CD4-positive, alpha-beta T cell (primary cell): ENCODE data around the gene CHCHD1. TPM values are rescaled to one million over a fixed set of nuclear protein-coding genes. Genes with fewer than 3 reads are reported as not detected.

Experiments
- ATAC-seq: fragments of 200-7000 bp; cut with Tn5 transposase; one replicate; pipeline ENCODE4 v1.10.0; 2022; ENCODE audit warnings: mild to moderate bottlenecking; ENCODE audit not compliant: poor library complexity
- CTCF ChIA-PET: fragments of 350-600 bp; sonication (Branson Sonifier 250); formaldehyde crosslinking; loops from one replicate; lab custom pipeline; 2021; ENCODE audit warnings: antibody characterized with exemption, inconsistent platforms; lab: Charles Lee
- POLR2A ChIA-PET: fragments of 350-600 bp; sonication (Branson Sonifier 250); formaldehyde crosslinking; loops from one replicate; lab custom pipeline; 2021; ENCODE audit warnings: antibody characterized with exemption, inconsistent platforms; lab: Charles Lee
- DNase-seq, 14 experiments: peaks; one replicate each; pipeline ENCODE4 v3.0.0-alpha.2; 2013 to 2020; ENCODE audit warnings: mixed read lengths in 2 of 14
- H3K27ac ChIP-seq, 2 donors: one replicate each; pipeline versions ENCODE4 v1.5.1 to v1.7.0; 2013; ENCODE audit warnings: low read length in 2 of 2, low read depth in 1 of 2, mild to moderate bottlenecking in 1 of 2
- H3K27me3 ChIP-seq, 2 experiments: 1 replicate in 1 of 2; 2 replicates in 1 of 2; pipeline versions ENCODE4 v1.6.1 to v1.7.0; 2013; ENCODE audit warnings: low read length in 2 of 2, control low read depth in 1 of 2, mild to moderate bottlenecking in 1 of 2, moderate library complexity in 1 of 2; ENCODE audit not compliant: insufficient read depth in 2 of 2, control insufficient read depth in 1 of 2
- H3K36me3 ChIP-seq: one replicate; pipeline ENCODE4 v1.6.1; 2013; ENCODE audit warnings: low read length, control low read depth; ENCODE audit not compliant: insufficient read depth
- H3K4me1 ChIP-seq: one replicate; pipeline ENCODE4 v1.6.1; 2013; ENCODE audit warnings: low read length, control low read depth; ENCODE audit not compliant: insufficient read depth
- H3K4me3 ChIP-seq: one replicate; pipeline ENCODE4 v1.5.1; 2013; ENCODE audit warnings: mild to moderate bottlenecking, low read length, moderate library complexity
- H3K9me3 ChIP-seq, 2 experiments: 1 replicate in 1 of 2; 2 replicates in 1 of 2; pipeline versions ENCODE4 v1.6.1 to v1.7.0; 2013; ENCODE audit warnings: low read length in 2 of 2, mild to moderate bottlenecking in 2 of 2, control low read depth in 1 of 2, moderate library complexity in 1 of 2; ENCODE audit not compliant: control insufficient read depth in 1 of 2, insufficient read depth in 1 of 2
- H3K27ac Mint-ChIP-seq: one replicate; pipeline ENCODE4 v1.8.0; 2020; ENCODE audit warnings: mixed read lengths
- H3K27me3 Mint-ChIP-seq: one replicate; pipeline ENCODE4 v1.8.0; 2021; ENCODE audit warnings: mixed read lengths
- H3K36me3 Mint-ChIP-seq: one replicate; pipeline ENCODE4 v1.8.0; 2021; ENCODE audit warnings: low read depth, mixed read lengths
- H3K4me1 Mint-ChIP-seq: one replicate; pipeline ENCODE4 v1.8.0; 2021; ENCODE audit warnings: low read depth, mixed read lengths
- H3K4me3 Mint-ChIP-seq: one replicate; pipeline ENCODE4 v1.8.0; 2020; ENCODE audit warnings: mild to moderate bottlenecking, mixed read lengths
- H3K9me3 Mint-ChIP-seq: one replicate; pipeline ENCODE4 v1.8.0; 2020; ENCODE audit warnings: mixed read lengths
- CTCF ChIP-seq: fragments of 200-600 bp; IDR thresholded peaks from one replicate; pipeline ENCODE4 v1.8.0; 2022; ENCODE audit warnings: antibody characterized with exemption, mild to moderate bottlenecking
- intact Hi-C, 2 experiments: fragments of 100-400 bp; cut with DNase I in 1 of 2; cut with micrococcal nuclease in 1 of 2; formaldehyde crosslinking; loops; one replicate each; pipeline versions ENCODE4 v1.15.1 to v1.9.0; 2023 to 2025; cut with DNase I, micrococcal nuclease
- total RNA-seq, 174 experiments: library from RNA in 2 of 174; stranded (reverse) in 2 of 174; gene quantifications; one replicate each; pipeline ENCODE4 v1.2.3 and lab custom pipeline; 2021 to 2026

Gene CHCHD1
- total RNA-seq, 2 experiments from 2014 or later: 6.3 to 6.8 TPM

GRCh38 chr10:73761781-73762180, 20.1 kb upstream of the CHCHD1 start:
- Histone ChIP-seq H3K4me1 (peaks cover 33% of the 10 kb centered on the region), H3K36me3 (peaks cover 83% of the 10 kb centered on the region), H3K9me3 (no peaks in the 10 kb centered on the region), H3K27me3 (no peaks in the 10 kb centered on the region), H3K27ac (no peak overlapping the region), H3K4me3 (no peak overlapping the region)
- no peaks in the 10 kb centered on the region for H3K9me3 Mint-ChIP-seq
- H3K27me3 Mint-ChIP-seq: no peaks in the 10 kb centered on the region
- peaks cover 34% of the 10 kb centered on the region for H3K4me1 Mint-ChIP-seq
- TF ChIP-seq CTCF: no peak
- ATAC-seq: no peak
- DNase-seq: no peak
- H3K27ac Mint-ChIP-seq: peak overlapping the region; percentile 89
- peaks cover 91% of the 10 kb centered on the region for H3K36me3 Mint-ChIP-seq
- no peak overlapping the region for H3K4me3 Mint-ChIP-seq
- intact Hi-C loops: no loop called here
- CTCF ChIA-PET: interaction anchor here (0.5 kb wide), 1 partner anchor 1539 kb away, joined by 4 read pairs; no protein-coding TSS in a partner anchor
- POLR2A ChIA-PET: interaction anchor here (1.4 to 2.0 kb wide), 2 partner anchors 9 to 15 kb away, joined by 4 read pairs; no protein-coding TSS in a partner anchor

- H3K4me3 ChIP-seq: no peak overlapping the region
- Mint-ChIP-seq H3K4me1 (peaks cover 34% of the 10 kb centered on the region), H3K27me3 (no peaks in the 10 kb centered on the region), H3K36me3 (peaks cover 93% of the 10 kb centered on the region), H3K27ac (peak overlapping the region; percentile 35), H3K4me3 (no peak overlapping the region), H3K9me3 (no peaks in the 10 kb centered on the region)
- H3K4me1 ChIP-seq: peaks cover 25% of the 10 kb centered on the region
- intact Hi-C loops: no loop called here
- ATAC-seq: no peak
- TF ChIP-seq CTCF: no peak
- no peaks in the 10 kb centered on the region for H3K9me3 ChIP-seq
- POLR2A ChIA-PET: interaction anchor here (1.4 to 2.0 kb wide), 2 partner anchors 8 to 16 kb away, joined by 4 read pairs; no protein-coding TSS in a partner anchor
- no peak overlapping the region for H3K27ac ChIP-seq
- CTCF ChIA-PET: interaction anchor here (0.6 kb wide), 2 partner anchors 9 to 246 kb away, joined by 3 read pairs; a partner anchor contains a TSS
- H3K27me3 ChIP-seq: no peaks in the 10 kb centered on the region
- peaks cover 86% of the 10 kb centered on the region for H3K36me3 ChIP-seq
- no peak for DNase-seq
These were observed 18.9 kb upstream of the CHCHD1 start for GRCh38 chr10:73762915-73763314.

- Histone ChIP-seq H3K9me3 (no peaks in the 10 kb centered on the region), H3K4me1 (peaks cover 22% of the 10 kb centered on the region), H3K27me3 (no peaks in the 10 kb centered on the region), H3K27ac (no peak overlapping the region), H3K36me3 (peaks cover 88% of the 10 kb centered on the region), H3K4me3 (no peak overlapping the region)
- H3K27me3 Mint-ChIP-seq: no peaks in the 10 kb centered on the region
- intact Hi-C loops: no loop called here
- CTCF ChIA-PET: interaction anchor here (0.6 kb wide), 2 partner anchors 9 to 245 kb away, joined by 3 read pairs; a partner anchor contains a TSS
- peak overlapping the region; percentile 35 for H3K27ac Mint-ChIP-seq
- peaks cover 32% of the 10 kb centered on the region for H3K4me1 Mint-ChIP-seq
- ATAC-seq: peak; percentile 14
- H3K9me3 Mint-ChIP-seq: no peaks in the 10 kb centered on the region
- H3K4me3 Mint-ChIP-seq: no peak overlapping the region
- DNase-seq: peak in 3 of 14 experiments; percentile 68 to 78 (median 70)
- TF ChIP-seq CTCF: no peak
- peaks cover 94% of the 10 kb centered on the region for H3K36me3 Mint-ChIP-seq
- POLR2A ChIA-PET: interaction anchor here (1.4 to 2.0 kb wide), 2 partner anchors 7 to 17 kb away, joined by 4 read pairs; no protein-coding TSS in a partner anchor
These were observed 18.5 kb upstream of the CHCHD1 start for GRCh38 chr10:73763343-73763742.
